ENCODE data around the gene LRRC17.

GRCh38 chr7:102992509-102992937 lies 79.7 kb downstream of the LRRC17 start:
- TF ChIP-seq CTCF (IDR thresholded peaks at IDR 0.05), result no peak
- TF ChIP-seq POLR2A (IDR thresholded peaks at IDR 0.05), result no peak

Measured in suprapubic skin (tissue), 3 donors.